Tibial nerve (tissue), 3 donors: Measurements from ENCODE around the gene ST8SIA5.

Experiments
- CTCF ChIP-seq, 5 experiments: fragments of 200-600 bp in 3 of 5; fragments of 450-650 bp in 2 of 5; sonication (generic) in 3 of 5; IDR thresholded peaks; one replicate each; pipeline ENCODE4 v1.5.1; 2016 to 2019; ENCODE audit warnings: antibody characterized with exemption in 5 of 5, mild to moderate bottlenecking in 3 of 5, moderate library complexity in 2 of 5
- POLR2A ChIP-seq, 2 donors: fragments of 450-650 bp; IDR thresholded peaks; one replicate each; pipeline ENCODE4 v1.6.1; 2017; ENCODE audit warnings: antibody characterized with exemption in 2 of 2, mild to moderate bottlenecking in 2 of 2, moderate library complexity in 2 of 2

- TF ChIP-seq CTCF (IDR thresholded peaks at IDR 0.05) (no peak), POLR2A (IDR thresholded peaks at IDR 0.05) (no peak)
Measured at GRCh38 chr18:46622999-46623398, 133.9 kb downstream of the ST8SIA5 start.
